G401.6 (cell line): Measurements from ENCODE around the gene SYNGR3.
A peak's percentile ranks its signal among the peaks of the same experiment; 100 is the strongest.
"Not testable (repeated sequence)": the region's sequence is repeated elsewhere in the genome, so short reads cannot be mapped to it uniquely, and the experiment has no call there.

Experiments
- FAIRE-seq: peaks from 2 replicates; lab custom pipeline; 2012; peaks lifted over from hg19 to GRCh38; lab: Jason Lieb, UNC

SYNGR3 gene

DNA sequence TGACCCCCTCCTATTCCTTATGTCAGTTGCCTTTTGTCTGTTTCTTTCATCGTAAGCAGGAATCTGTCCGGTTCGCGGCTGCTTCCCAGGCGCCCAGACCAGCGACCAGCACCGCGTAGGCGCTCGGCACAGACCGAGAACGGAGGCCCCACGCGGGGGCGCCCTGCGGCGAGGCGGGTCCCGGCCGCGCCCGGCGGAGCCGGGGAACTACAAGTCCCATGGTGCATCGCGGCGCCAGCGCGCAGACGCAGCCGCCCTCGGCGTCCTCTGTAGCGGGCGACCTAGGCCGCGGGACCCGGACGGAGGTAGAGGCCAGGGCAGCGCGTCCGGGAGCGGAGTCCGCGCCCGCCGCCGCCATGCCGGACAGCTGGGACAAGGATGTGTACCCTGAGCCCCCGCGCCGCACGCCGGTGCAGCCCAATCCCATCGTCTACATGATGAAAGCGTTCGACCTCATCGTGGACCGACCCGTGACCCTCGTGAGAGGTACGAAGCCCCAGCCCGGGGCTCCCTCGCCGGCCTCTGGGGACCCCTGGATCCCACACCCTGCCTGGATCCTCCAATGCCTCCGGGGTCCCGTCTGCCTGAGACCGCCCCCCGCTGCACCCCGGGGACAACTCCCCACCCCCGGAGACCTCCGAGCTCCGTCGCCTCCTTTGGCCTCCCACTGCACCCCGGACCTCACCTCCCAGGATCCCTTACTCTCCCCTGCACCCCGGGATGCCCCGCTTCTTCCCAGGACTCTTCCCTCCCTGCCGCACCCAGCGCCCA is 30.3 kb upstream of the SYNGR3 start, which contains the start of gene NDUFB10:
TSS of gene NDUFB10 (plus strand) at position 270 of the 771 bp plus-strand sequence. CDS start at position 357, 87 bp downstream.
- FAIRE-seq: no peak

- FAIRE-seq: peak; percentile 93
These were observed 28.8 kb upstream of the SYNGR3 start for GRCh38 chr16:1960665-1961630.

- peak; percentile 50 for FAIRE-seq
These were observed 28.1 kb upstream of the SYNGR3 start for GRCh38 chr16:1961651-1962067.

DNA sequence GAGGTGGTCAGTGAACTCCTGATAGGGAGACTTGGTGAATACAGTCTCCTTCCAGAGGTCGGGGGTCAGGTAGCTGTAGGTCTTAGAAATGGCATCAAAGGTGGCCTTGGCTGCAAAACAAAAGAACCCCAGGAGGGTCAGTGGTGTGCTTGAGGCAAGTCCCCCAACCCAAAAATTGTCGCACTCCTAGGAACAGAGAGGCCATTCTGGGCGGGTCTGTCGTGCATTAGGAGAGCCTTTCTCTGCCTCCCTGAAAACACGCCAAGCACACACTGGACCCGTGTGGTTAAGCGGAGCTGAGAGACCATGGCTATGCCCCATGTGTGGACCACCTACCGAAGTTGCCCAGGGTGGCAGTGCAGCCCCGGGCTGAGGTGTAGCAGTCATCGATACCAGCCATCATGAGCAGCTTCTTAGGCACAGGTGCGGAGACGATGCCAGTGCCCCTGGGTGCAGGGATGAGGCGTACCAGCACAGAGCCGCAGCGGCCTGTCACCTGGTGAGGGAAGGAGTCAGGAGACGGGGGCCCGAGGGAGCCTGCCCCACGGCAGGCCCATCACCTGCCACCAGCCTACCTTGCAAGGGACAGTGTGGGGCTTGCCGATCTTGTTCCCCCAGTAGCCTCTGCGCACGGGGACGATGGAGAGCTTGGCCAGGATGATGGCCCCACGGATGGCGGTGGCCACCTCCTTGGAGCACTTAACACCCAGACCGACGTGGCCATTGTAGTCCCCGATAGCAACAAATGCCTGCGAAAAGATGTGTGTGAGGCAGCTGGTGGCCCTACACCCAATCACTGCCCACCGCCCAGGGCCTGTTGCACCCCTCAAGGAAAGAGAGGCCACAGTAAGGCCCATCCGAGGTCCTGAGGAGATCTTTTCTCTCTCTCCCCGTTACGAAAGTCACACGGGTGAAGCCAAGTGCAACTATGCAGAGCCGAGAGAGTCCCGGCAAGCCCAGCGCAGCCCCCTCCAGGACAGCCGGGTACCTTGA is 27.3 kb upstream of the SYNGR3 start:
- not testable (repeated sequence) for FAIRE-seq

DNA sequence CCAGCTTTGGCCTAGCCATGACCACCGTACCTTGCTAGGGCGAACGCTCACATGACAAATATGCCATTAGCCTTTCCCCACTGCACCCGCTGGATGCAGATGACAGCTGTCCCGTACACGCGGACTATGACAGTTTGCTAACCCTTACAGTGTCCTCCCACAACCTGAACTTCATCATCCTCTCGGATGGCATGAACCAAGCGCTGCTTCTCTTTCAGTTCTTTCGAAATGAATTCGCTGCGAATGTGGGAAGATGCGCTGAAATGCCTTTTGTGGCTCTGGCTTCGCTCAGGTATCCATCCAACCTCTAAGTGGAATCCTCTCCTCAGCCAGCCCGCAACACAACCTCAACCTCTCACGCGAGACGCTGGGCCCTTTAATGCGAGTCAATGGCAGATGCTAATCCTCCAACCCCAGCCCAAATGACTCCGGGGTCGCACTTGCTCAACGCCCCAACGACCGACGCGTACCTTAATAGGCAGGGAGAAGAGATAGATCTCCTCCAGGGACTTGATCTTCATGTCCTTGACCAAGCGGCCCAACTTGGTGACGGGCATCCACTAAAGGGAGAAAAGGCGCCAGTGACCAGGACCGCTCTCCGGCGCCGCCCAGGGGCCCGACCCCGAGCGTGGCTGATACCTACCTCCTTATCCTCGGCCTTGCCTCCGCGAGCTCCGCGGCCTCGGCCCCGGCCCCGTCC is 25.8 kb upstream of the SYNGR3 start:
- FAIRE-seq: no peak

DNA sequence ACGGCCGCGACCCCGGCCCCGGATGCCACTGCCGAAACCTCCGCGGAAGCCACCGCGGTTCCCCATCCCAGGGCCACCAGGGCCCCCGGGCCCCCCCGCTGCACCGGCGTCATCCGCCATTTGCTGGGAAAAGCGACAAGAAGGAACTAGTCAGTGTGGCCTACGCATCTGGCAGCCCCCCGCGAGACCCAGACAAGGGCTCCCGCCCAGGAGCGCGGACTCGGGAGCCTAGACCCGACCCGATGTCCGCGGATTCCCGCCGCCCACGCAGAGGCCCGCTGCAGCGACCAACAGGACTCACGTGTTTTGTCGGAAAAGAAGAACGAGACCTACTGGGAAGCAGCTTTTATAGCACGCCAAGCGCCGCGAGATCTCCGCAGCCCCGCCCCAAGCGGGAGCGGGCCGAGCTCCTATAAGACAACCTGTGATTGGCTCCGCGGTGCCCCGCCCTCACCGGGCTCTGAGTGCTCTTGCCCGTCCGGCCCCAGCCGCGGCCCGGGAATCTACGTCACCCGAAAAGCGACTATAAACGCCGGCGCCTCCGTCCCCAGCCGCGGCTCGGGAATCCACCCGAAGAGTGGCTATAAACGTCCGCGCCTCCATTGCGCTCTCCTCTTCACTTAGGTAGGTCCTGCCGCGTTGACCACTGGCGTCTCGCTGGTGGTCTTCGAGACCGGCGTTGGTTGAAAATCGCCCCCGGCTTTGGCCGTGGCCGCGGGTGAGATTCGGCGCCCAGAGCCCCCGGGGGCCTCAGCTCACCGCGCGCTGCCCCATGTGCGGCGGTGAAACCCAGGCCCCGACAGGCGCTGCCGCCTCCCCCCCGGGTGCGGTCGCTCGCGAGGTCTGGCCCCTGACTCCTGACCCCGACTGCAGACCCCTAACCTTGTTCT is 25.0 kb upstream of the SYNGR3 start, which contains the start of gene RPS2:
TSS of gene RPS2 (minus strand) at position 321 of the 890 bp plus-strand sequence. CDS start at position 120, 201 bp downstream.
- FAIRE-seq: peak; percentile 97

- no peak for FAIRE-seq
These were observed 24.3 kb upstream of the SYNGR3 start for GRCh38 chr16:1965396-1966001.

DNA sequence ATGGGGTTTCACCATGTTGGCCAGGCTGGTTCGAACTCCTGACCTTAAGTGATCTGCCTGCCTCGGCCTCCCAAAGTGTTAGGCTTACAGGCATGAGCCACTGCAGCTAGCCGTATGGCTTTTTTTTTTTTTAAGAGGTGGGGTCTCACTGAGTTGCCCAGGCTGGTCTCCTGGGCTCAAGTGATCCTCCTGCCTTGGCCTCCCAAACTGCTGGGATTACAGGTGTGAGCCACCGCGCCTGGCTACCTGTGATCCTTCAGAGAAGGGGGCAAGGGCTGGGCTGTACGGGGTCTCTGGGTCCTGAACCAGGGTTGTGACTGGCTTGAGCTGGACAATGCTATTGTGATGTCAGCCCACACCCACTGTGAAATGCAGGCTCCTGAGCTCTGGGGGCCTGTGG is 23.3 kb upstream of the SYNGR3 start, which contains the start of gene RNF151:
TSS of gene RNF151 (plus strand) at position 397 of the 400 bp plus-strand sequence. CDS start 26 bp downstream, outside the sequence.
- no peak for FAIRE-seq

DNA sequence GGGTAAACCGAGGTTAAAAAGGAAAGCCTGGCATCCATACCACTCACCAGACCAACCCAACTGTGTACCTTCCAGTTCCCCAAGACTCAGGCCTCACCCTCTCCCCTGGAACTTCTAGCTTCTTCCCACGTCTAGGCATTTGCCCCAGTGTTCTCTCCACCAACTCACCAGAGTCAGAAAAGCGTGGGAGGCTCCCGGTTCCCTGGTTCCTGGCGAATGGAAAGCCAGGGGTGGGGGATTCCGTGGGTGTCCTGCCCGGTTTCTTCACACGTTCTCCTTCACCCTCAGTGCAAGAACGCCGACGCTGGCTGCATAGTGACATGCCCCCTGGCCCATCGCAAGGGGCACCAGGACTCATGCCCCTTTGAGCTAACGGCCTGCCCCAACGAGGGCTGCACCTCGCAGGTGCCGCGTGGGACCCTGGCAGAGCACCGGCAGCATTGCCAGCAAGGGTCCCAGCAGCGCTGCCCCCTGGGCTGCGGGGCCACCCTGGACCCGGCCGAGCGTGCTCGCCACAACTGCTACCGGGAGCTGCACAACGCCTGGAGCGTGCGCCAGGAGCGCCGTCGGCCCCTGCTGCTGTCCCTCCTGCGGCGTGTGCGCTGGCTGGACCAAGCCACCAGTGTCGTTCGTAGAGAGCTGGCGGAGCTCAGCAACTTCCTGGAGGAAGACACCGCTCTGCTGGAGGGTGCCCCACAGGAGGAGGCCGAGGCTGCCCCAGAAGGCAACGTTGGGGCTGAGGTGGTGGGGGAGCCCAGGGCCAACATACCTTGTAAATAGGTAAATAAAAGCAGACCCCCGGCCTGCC is 21.4 kb upstream of the SYNGR3 start:
- no peak for FAIRE-seq

- peak; percentile 65 for FAIRE-seq
These were observed 17.8 kb upstream of the SYNGR3 start, which contains the start of gene TBL3 for GRCh38 chr16:1971796-1972489. TSS of gene TBL3 (plus strand) at chr16:1972053. CDS start at chr16:1972165, 112 bp downstream.

GRCh38 chr16:1972490-1972877 is 17.3 kb upstream of the SYNGR3 start:
- FAIRE-seq: no peak

- no peak for FAIRE-seq
These were observed 16.2 kb upstream of the SYNGR3 start for GRCh38 chr16:1973461-1974156.

- no peak for FAIRE-seq
These were observed 15.4 kb upstream of the SYNGR3 start for GRCh38 chr16:1974157-1975070.

GRCh38 chr16:1975432-1976215 is 14.1 kb upstream of the SYNGR3 start:
- FAIRE-seq: no peak

DNA sequence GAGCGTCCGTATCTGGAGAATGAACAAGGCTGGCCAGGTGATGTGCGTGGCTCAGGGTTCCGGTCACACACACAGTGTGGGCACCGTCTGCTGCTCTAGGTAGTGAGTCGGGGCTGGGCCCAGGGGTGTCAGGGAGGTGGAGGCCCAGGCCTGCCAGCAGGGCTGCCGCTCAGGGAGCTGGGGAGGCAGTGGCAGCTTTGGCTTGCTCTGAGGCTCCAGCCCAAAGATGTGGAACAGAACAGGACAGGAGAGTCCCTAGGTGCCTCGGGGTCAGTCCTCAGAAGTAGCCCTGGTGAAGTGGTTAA is 13.6 kb upstream of the SYNGR3 start:
- no peak for FAIRE-seq
